Calu3 (cell line): ENCODE measurements around the gene TIGIT. TPM values are rescaled to one million over a fixed set of nuclear protein-coding genes. Genes with fewer than 3 reads are reported as not detected.

Experiments
- BruUV-seq: library from RNA; stranded (reverse); fragments of 400-500 nt; replicated peaks from 2 replicates; lab custom pipeline; 2021; lab: Mats Ljungman, UMichigan
- CTCF ChIA-PET: fragments of 300-600 bp; sonication (Branson Sonifier 250); formaldehyde crosslinking; loops from one replicate; lab custom pipeline; 2022; ENCODE audit warnings: antibody characterized with exemption; lab: Charles Lee
- DNase-seq: peaks from one replicate; pipeline ENCODE4 v3.0.0; 2022
- H3K27ac Mint-ChIP-seq: one replicate; pipeline ENCODE4 v1.8.0; 2022; ENCODE audit warnings: mixed read lengths; ENCODE audit not compliant: unreplicated experiment
- H3K27me3 Mint-ChIP-seq: one replicate; pipeline ENCODE4 v1.8.0; 2022; ENCODE audit warnings: mixed read lengths; ENCODE audit not compliant: unreplicated experiment
- H3K36me3 Mint-ChIP-seq: one replicate; pipeline ENCODE4 v1.8.0; 2022; ENCODE audit warnings: mild to moderate bottlenecking, moderate library complexity, mixed read lengths; ENCODE audit not compliant: insufficient read depth, unreplicated experiment
- H3K4me1 Mint-ChIP-seq: one replicate; pipeline ENCODE4 v1.8.0; 2022; ENCODE audit warnings: mild to moderate bottlenecking, low read depth, mixed read lengths; ENCODE audit not compliant: unreplicated experiment
- H3K4me3 Mint-ChIP-seq: one replicate; pipeline ENCODE4 v1.8.0; 2022; ENCODE audit warnings: mild to moderate bottlenecking, low read depth, moderate library complexity, mixed read lengths; ENCODE audit not compliant: unreplicated experiment
- H3K9me3 Mint-ChIP-seq: one replicate; pipeline ENCODE4 v1.8.0; 2022; ENCODE audit warnings: low read depth, mixed read lengths; ENCODE audit not compliant: unreplicated experiment
- intact Hi-C: fragments of 100-400 bp; cut with micrococcal nuclease; formaldehyde crosslinking; loops from one replicate; pipeline ENCODE4 v1.10.0; 2022; ENCODE audit not compliant: unreplicated experiment
- total RNA-seq: library from RNA; stranded (reverse); gene quantifications from 2 replicates; pipeline ENCODE4 v1.2.3, GENCODE V29; 2022
- TF ChIP-seq, protein P1 (sequence below): fragments of 200-600 bp; IDR thresholded peaks from one replicate; pipeline ENCODE4 v1.8.0; 2022; ENCODE audit warnings: antibody characterized with exemption; ENCODE audit not compliant: unreplicated experiment

The TIGIT gene
- total RNA-seq, 1 experiment from 2014 or later: not detected

DNA sequence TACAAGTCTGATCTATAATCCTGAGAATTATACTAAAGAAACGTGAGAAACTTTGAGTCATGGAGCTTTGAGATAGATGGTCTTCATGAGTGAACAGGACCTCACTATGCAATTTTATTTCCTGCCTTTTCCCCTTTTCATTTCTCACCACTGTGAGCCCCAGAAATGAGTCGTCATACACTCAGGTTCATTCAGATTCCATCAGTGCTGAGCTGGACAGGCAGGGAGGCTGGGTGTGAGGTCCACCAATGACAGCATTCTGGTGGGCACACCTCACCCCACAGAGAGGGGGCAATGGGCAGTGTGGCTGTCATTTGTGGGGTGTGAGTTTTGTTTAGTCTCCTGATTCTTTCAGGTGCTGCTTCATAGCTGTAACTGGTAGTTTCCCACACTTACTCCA lies 16.9 kb downstream of the TIGIT start:
- peaks cover 25% of the 10 kb centered on the region for H3K27me3 Mint-ChIP-seq
- intact Hi-C loops: no loop called here

DNA sequence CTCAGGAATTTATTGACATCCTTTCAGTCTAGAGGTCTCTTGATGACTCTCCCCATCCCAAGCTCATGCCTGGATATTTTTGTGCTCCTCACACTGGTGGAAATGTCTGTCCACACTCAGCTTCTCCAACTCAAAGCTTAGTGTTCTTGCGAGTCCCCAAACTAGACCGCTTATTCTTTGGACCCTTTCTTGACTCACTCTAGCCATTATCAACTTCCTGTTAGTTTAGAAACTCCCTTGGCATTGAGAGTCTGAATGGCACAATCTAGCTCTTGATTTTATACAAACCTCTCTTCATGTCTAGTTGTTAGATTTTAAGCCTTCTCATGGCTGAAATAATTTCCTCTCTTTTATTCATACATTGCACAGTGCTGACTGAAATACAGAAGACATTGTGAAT lies 19.6 kb downstream of the TIGIT start:
- no peak overlapping the region for H3K4me3 Mint-ChIP-seq
- H3K4me1 Mint-ChIP-seq: no peaks in the 10 kb centered on the region
- DNase-seq: no peak
- no peaks in the 10 kb centered on the region for H3K27me3 Mint-ChIP-seq
- H3K27ac Mint-ChIP-seq: no peak overlapping the region
- H3K36me3 Mint-ChIP-seq: no peaks in the 10 kb centered on the region
- TF ChIP-seq, protein P1, sequence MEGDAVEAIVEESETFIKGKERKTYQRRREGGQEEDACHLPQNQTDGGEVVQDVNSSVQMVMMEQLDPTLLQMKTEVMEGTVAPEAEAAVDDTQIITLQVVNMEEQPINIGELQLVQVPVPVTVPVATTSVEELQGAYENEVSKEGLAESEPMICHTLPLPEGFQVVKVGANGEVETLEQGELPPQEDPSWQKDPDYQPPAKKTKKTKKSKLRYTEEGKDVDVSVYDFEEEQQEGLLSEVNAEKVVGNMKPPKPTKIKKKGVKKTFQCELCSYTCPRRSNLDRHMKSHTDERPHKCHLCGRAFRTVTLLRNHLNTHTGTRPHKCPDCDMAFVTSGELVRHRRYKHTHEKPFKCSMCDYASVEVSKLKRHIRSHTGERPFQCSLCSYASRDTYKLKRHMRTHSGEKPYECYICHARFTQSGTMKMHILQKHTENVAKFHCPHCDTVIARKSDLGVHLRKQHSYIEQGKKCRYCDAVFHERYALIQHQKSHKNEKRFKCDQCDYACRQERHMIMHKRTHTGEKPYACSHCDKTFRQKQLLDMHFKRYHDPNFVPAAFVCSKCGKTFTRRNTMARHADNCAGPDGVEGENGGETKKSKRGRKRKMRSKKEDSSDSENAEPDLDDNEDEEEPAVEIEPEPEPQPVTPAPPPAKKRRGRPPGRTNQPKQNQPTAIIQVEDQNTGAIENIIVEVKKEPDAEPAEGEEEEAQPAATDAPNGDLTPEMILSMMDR: no peak
- no peaks in the 10 kb centered on the region for H3K9me3 Mint-ChIP-seq
- intact Hi-C loops: no loop called here
- CTCF ChIA-PET: interaction anchor here (1.2 kb wide), 1 partner anchor 23 kb away, joined by 3 read pairs; no protein-coding TSS in a partner anchor
- no TSS peak for BruUV-seq

More for the DNA sequence above, 16.9 kb downstream of the TIGIT start:
- no peak overlapping the region for H3K27ac Mint-ChIP-seq
- H3K4me1 Mint-ChIP-seq: no peaks in the 10 kb centered on the region
- H3K9me3 Mint-ChIP-seq: no peaks in the 10 kb centered on the region
- no TSS peak for BruUV-seq
- H3K4me3 Mint-ChIP-seq: no peak overlapping the region
- no peak for DNase-seq
- no peaks in the 10 kb centered on the region for H3K36me3 Mint-ChIP-seq
- TF ChIP-seq, protein P1: no peak
- CTCF ChIA-PET: interaction anchor here (1.2 kb wide), 1 partner anchor 13 kb away, joined by 4 read pairs; no protein-coding TSS in a partner anchor

DNA sequence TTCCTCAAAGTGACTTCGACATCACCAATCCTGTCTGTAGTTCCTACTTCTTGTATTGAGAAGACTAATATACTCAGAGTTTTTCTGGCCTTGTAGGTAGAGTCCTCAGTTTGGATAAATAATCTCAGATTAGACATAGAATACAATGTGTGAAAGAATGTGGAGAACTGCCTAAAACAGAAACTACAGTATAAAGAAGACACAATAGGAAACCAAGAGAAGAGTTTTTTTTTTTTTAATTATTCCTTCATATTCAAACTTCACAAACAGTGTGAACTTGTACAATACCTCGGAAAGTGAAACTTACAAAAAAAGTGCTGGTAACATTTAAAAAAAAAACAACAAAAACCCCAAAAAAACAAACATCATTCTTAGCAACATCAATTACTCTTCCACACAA lies 20.5 kb downstream of the TIGIT start:
- no peak overlapping the region for H3K4me3 Mint-ChIP-seq
- H3K36me3 Mint-ChIP-seq: no peaks in the 10 kb centered on the region
- intact Hi-C loops: no loop called here
- CTCF ChIA-PET: interaction anchor here (1.2 kb wide), 1 partner anchor 24 kb away, joined by 3 read pairs; no protein-coding TSS in a partner anchor
- no TSS peak for BruUV-seq
- no peak for DNase-seq
- no peaks in the 10 kb centered on the region for H3K27me3 Mint-ChIP-seq
- TF ChIP-seq, protein P1: no peak
- no peaks in the 10 kb centered on the region for H3K9me3 Mint-ChIP-seq
- no peak overlapping the region for H3K27ac Mint-ChIP-seq
- peaks cover 5% of the 10 kb centered on the region for H3K4me1 Mint-ChIP-seq

DNA sequence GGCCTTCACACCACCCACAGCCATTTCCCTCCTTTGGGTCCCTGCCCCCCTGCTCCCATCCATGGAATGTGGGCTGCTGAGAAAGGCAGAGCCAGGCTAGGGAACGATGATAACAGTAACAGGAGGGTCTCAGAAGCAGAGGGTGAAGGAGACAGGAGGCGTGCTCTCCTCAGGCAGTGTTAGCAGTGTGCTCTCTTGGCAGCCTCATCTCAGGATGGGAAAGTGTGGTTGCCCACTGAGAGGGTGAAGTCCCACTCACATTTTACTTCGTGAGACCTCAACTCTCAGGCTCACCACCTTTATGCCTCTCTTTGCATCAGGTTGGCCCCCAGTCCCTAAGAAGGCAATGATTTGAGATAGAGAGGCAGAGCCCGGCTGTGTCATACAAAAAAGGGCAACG lies 24.5 kb downstream of the TIGIT start:
- H3K27me3 Mint-ChIP-seq: no peaks in the 10 kb centered on the region
- no peak overlapping the region for H3K4me3 Mint-ChIP-seq
- H3K4me1 Mint-ChIP-seq: peaks cover 28% of the 10 kb centered on the region
- BruUV-seq: no TSS peak
- no peak overlapping the region for H3K27ac Mint-ChIP-seq
- CTCF ChIA-PET: no interaction called here
- DNase-seq: no peak
- TF ChIP-seq, protein P1: no peak
- no peaks in the 10 kb centered on the region for H3K9me3 Mint-ChIP-seq
- intact Hi-C loops: no loop called here
- no peaks in the 10 kb centered on the region for H3K36me3 Mint-ChIP-seq
